NCI-H1694 (cell line): Measurements from ENCODE around the gene FAM177B.

Experiments
- DNase-seq: peaks from one replicate; lab custom pipeline; 2025; lab: John Stamatoyannopoulos, UW

Gene FAM177B

GRCh38 chr1:222736972-222737371 lies at the start of gene FAM177B:
TSS of gene FAM177B (plus strand) at chr1:222737202. CDS start at chr1:222746546, 9,344 bp downstream.
- no peak for DNase-seq

- DNase-seq: no peak
These were observed 46.0 kb upstream of the FAM177B start for GRCh38 chr1:222691016-222691415.

GRCh38 chr1:222694927-222695326 lies 42.1 kb upstream of the FAM177B start:
- DNase-seq: no peak

GRCh38 chr1:222696741-222697140 lies 40.3 kb upstream of the FAM177B start:
- no peak for DNase-seq

GRCh38 chr1:222697203-222697602 lies 39.8 kb upstream of the FAM177B start:
- DNase-seq: no peak

- no peak for DNase-seq
These were observed 39.2 kb upstream of the FAM177B start for GRCh38 chr1:222697826-222698225.

- DNase-seq: no peak
These were observed 34.8 kb upstream of the FAM177B start for GRCh38 chr1:222702210-222702609.

- DNase-seq: no peak
These were observed 32.7 kb upstream of the FAM177B start for GRCh38 chr1:222704260-222704659.

- no peak for DNase-seq
These were observed 30.2 kb upstream of the FAM177B start for GRCh38 chr1:222706815-222707214.

GRCh38 chr1:222709700-222710153 lies 27.3 kb upstream of the FAM177B start:
- no peak for DNase-seq

GRCh38 chr1:222711319-222712252 lies 25.4 kb upstream of the FAM177B start:
- peak; percentile 10 for DNase-seq

- peak; percentile 81 for DNase-seq
These were observed 24.5 kb upstream of the FAM177B start, which contains the start of the genes AIDA and BROX for GRCh38 chr1:222712253-222713090. TSS of gene AIDA (minus strand) at chr1:222712491. CDS start at chr1:222712317, 174 bp downstream. TSS of gene BROX (plus strand) at chr1:222712564. CDS start at chr1:222715700, 3,136 bp downstream.

- DNase-seq: peak; percentile 93
These were observed 23.7 kb upstream of the FAM177B start for GRCh38 chr1:222713091-222713961.

GRCh38 chr1:222716393-222716792 lies 20.6 kb upstream of the FAM177B start:
- no peak for DNase-seq

- DNase-seq: no peak
These were observed 8.3 kb upstream of the FAM177B start for GRCh38 chr1:222728746-222729145.

GRCh38 chr1:222730866-222731265 lies 6.1 kb upstream of the FAM177B start:
- DNase-seq: no peak

GRCh38 chr1:222732216-222733159 lies 4.5 kb upstream of the FAM177B start:
- DNase-seq: no peak

GRCh38 chr1:222734740-222735139 lies 2.3 kb upstream of the FAM177B start:
- DNase-seq: no peak

GRCh38 chr1:222736470-222736869 lies 532 bp upstream of the FAM177B start:
- DNase-seq: no peak

- no peak for DNase-seq
These were observed 2.5 kb downstream of the FAM177B start for GRCh38 chr1:222739465-222739864.
